Astrocyte (in vitro differentiated cells and primary cell): Measurements from ENCODE around the gene KHSRP.

ENCODE experiments used
- CTCF ChIP-seq: IDR thresholded peaks from 2 replicates; pipeline ENCODE4 v1.5.1; 2011; ENCODE audit warnings: low read depth, mild to moderate bottlenecking, inconsistent platforms, low read length, moderate library complexity; ENCODE audit not compliant: insufficient read depth
- EZH2 ChIP-seq: IDR thresholded peaks from 2 replicates; pipeline ENCODE4 v1.6.1; 2012; ENCODE audit warnings: mild to moderate bottlenecking, low read length, inconsistent platforms; ENCODE audit not compliant: insufficient read depth

DNA sequence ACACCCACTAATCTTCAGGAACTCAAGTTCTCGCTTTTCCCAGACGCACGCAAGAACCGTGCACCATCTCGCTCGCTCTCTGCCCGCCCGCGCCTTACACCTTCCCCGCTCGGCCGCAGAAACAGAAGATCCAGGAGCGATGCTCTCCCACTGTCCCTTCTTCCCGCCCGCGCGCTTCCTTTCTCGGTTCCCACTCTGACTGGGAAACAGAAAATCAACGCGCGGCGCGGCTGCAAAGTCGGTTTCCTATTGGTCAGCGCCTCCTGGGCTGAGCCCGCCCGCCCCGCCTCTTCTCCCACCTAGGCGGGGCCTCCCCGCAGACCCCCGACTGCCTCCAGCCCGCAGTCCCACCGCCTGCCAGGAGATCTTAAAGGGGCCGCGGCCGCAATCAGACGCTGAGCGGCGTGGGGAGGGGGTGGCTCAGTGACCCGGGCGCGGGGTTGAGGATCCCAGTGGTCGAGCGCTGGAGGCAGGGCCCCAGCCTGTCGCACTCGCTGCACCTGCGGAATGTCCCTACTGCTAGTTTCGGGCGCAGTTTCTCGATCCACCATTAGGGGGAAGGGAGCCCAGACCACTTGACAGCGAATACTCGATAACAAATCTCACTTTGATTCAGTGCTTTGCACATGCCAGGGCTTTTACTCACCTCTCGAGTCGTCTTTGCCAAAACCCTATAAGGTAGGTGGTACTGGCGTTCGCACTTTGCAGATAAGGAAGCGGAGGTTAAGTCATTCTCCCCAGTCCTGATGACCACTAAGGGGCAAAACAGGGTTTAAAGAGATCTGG lies 35.7 kb upstream of the KHSRP start:
- peak; percentile 52 for TF ChIP-seq CTCF
- TF ChIP-seq EZH2 = no peak
